ENCODE measurements around the gene ACSL1. TPM values are rescaled to one million over a fixed set of nuclear protein-coding genes. Genes with fewer than 3 reads are reported as not detected.

Gene ACSL1
- total RNA-seq, 1 experiment from 2014 or later, result 20.0 TPM

DNA sequence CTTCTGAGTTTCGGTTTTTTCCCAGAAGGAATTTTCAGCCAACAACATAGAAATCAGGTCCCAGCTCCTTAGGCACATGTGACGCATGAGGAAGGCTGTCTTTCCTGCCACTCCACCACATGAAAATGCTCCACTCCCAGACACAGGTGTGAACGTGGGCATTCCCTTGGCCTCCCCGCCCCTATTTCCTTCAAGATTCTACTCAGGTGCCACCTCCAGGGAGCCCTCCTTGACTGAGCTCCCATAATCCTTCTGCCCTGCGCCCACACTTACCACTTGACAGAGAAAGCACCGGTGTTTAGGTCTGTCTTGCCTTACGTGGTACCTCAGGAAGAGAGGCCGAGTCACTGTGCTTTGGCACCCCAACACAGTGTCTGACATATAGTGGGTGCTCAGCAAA lies 47.4 kb downstream of the ACSL1 start:
- CTCF ChIA-PET, result no interaction called here
- POLR2A ChIA-PET (ENCODE audit: unreplicated experiment), result no interaction called here
- Histone ChIP-seq H2AFZ (ENCODE audit: low read length) (no peak overlapping the region), H3K4me1 (ENCODE audit: insufficient read depth, low read length) (no peaks in the 10 kb centered on the region), H4K20me1 (ENCODE audit: low read length) (no peaks in the 10 kb centered on the region), H3K27me3 (ENCODE audit: low read length) (no peaks in the 10 kb centered on the region), H3K36me3 (ENCODE audit: low read depth, low read length) (no peaks in the 10 kb centered on the region), H3K4me3 (ENCODE audit: low read length) (no peak overlapping the region), H3K9me3 (ENCODE audit: low read length) (no peaks in the 10 kb centered on the region), H3K27ac (ENCODE audit: low read length) (no peak overlapping the region), H3F3A (ENCODE audit: low read length, unreplicated experiment) (no peaks in the 10 kb centered on the region), H3K9ac (ENCODE audit: low read length) (no peak overlapping the region), H3K9me2 (replicated peaks; ENCODE audit: low read length) (no peaks in the 10 kb centered on the region), H3K4me2 (ENCODE audit: low read length) (no peak overlapping the region), H3K79me2 (ENCODE audit: low read length) (no peaks in the 10 kb centered on the region)
- intact Hi-C loops (cut with micrococcal nuclease), result no loop called here
- no peak for TF ChIP-seq EZH2 (IDR thresholded peaks at IDR 0.05; ENCODE audit: low read length, unreplicated experiment)
- no peak for TF ChIP-seq EZH2phosphoT487 (IDR thresholded peaks at IDR 0.05; ENCODE audit: borderline replicate concordance, low read length)
- no peak for TF ChIP-seq CTCF (conservative IDR thresholded peaks at IDR 0.05; ENCODE audit: low read depth, low read length)
- ATAC-seq (no peak), DNase-seq (no peak)
- no TSS peak for BruUV-seq (replicated peaks)

DNA sequence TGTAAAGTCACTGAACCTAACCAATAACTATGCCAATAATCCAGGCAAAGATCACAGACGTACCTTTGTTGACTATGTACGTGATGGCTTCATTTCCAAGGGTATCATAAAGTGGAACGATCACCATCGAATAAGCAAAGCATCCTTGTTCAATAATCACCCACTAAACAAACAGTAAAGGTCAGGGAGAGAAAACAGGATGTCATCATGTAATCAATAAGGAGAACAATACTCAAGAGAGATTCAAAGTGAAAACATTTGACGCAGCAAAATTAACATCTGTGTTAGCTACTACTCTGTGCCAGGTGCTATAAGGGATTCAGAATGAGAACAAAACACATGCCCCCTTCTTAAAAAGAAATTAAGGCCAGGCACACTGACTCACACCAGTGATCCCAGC lies 48.9 kb downstream of the ACSL1 start:
- Histone ChIP-seq H4K20me1 (ENCODE audit: low read length) (no peaks in the 10 kb centered on the region), H2AFZ (ENCODE audit: low read length) (no peak overlapping the region), H3F3A (ENCODE audit: low read length, unreplicated experiment) (no peaks in the 10 kb centered on the region), H3K4me1 (ENCODE audit: insufficient read depth, low read length) (no peaks in the 10 kb centered on the region), H3K4me2 (ENCODE audit: low read length) (no peak overlapping the region), H3K9ac (ENCODE audit: low read length) (no peak overlapping the region), H3K27ac (ENCODE audit: low read length) (no peak overlapping the region), H3K9me2 (replicated peaks; ENCODE audit: low read length) (no peaks in the 10 kb centered on the region), H3K27me3 (ENCODE audit: low read length) (no peaks in the 10 kb centered on the region), H3K9me3 (ENCODE audit: low read length) (no peaks in the 10 kb centered on the region), H3K4me3 (ENCODE audit: low read length) (no peak overlapping the region), H3K79me2 (ENCODE audit: low read length) (no peaks in the 10 kb centered on the region), H3K36me3 (ENCODE audit: low read depth, low read length) (no peaks in the 10 kb centered on the region)
- no peak for ATAC-seq
- DNase-seq, result no peak
- ChIA-PET POLR2A (ENCODE audit: unreplicated experiment) (no interaction called here), CTCF (no interaction called here)
- no TSS peak for BruUV-seq (replicated peaks)
- TF ChIP-seq EZH2 (IDR thresholded peaks at IDR 0.05; ENCODE audit: low read length, unreplicated experiment), result no peak
- TF ChIP-seq EZH2phosphoT487 (IDR thresholded peaks at IDR 0.05; ENCODE audit: borderline replicate concordance, low read length), result no peak
- no peak for TF ChIP-seq CTCF (conservative IDR thresholded peaks at IDR 0.05; ENCODE audit: low read depth, low read length)
- intact Hi-C loops (cut with micrococcal nuclease), result no loop called here

GRCh38 chr4:184775854-184776555 lies 49.8 kb downstream of the ACSL1 start:
- ATAC-seq (no peak), DNase-seq (no peak)
- intact Hi-C loops (cut with micrococcal nuclease), result no loop called here
- H3K9ac ChIP-seq (ENCODE audit: low read length), result no peak overlapping the region
- H3K36me3 ChIP-seq (ENCODE audit: low read depth, low read length), result no peaks in the 10 kb centered on the region
- H3K4me1 ChIP-seq (ENCODE audit: insufficient read depth, low read length), result no peaks in the 10 kb centered on the region
- TF ChIP-seq EZH2phosphoT487 (IDR thresholded peaks at IDR 0.05; ENCODE audit: borderline replicate concordance, low read length), result no peak
- TF ChIP-seq CTCF (conservative IDR thresholded peaks at IDR 0.05; ENCODE audit: low read depth, low read length), result no peak
- TF ChIP-seq EZH2 (IDR thresholded peaks at IDR 0.05; ENCODE audit: low read length, unreplicated experiment), result no peak
- no peaks in the 10 kb centered on the region for H4K20me1 ChIP-seq (ENCODE audit: low read length)
- no peaks in the 10 kb centered on the region for H3K79me2 ChIP-seq (ENCODE audit: low read length)
- ChIA-PET CTCF (no interaction called here), POLR2A (ENCODE audit: unreplicated experiment) (no interaction called here)
- H3K9me3 ChIP-seq (ENCODE audit: low read length), result no peaks in the 10 kb centered on the region
- no peak overlapping the region for H3K4me3 ChIP-seq (ENCODE audit: low read length)
- BruUV-seq (replicated peaks), result no TSS peak
- H3F3A ChIP-seq (ENCODE audit: low read length, unreplicated experiment), result no peaks in the 10 kb centered on the region
- no peak overlapping the region for H3K4me2 ChIP-seq (ENCODE audit: low read length)
- H3K9me2 ChIP-seq (replicated peaks; ENCODE audit: low read length), result no peaks in the 10 kb centered on the region
- no peak overlapping the region for H3K27ac ChIP-seq (ENCODE audit: low read length)
- no peaks in the 10 kb centered on the region for H3K27me3 ChIP-seq (ENCODE audit: low read length)
- H2AFZ ChIP-seq (ENCODE audit: low read length), result no peak overlapping the region
